NCI-H226 (cell line): Measurements from ENCODE around the gene PCDHGA8.

Source experiments
- DNase-seq: peaks from one replicate; pipeline ENCODE4 v3.0.0-alpha.2; 2015

Gene PCDHGA8

GRCh38 chr5:141434006-141434405 is 41.6 kb downstream of the PCDHGA8 start:
- no peak for DNase-seq

- no peak for DNase-seq
These were observed 44.8 kb downstream of the PCDHGA8 start for GRCh38 chr5:141437221-141437620.

GRCh38 chr5:141439411-141440141 is 47.1 kb downstream of the PCDHGA8 start:
- DNase-seq = no peak

DNA sequence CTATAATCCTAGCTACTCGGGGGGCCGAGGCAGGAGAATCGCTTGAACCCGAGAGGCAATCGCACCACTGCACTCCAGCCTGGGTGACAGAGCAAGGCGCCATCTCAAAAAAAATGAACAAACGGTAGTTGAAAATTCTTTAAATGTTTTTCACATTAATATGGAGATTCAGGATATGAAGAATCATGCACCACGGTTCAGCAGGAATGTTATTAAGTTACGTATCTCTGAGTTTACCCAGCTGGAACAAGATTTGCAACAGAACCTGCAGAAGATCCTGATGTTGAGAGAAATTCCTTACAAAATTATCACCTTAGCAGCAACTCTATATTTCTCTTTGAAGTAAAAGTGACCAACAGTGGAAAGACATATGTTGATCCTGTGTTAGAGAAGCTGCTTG is 47.9 kb downstream of the PCDHGA8 start:
- DNase-seq = no peak

DNA sequence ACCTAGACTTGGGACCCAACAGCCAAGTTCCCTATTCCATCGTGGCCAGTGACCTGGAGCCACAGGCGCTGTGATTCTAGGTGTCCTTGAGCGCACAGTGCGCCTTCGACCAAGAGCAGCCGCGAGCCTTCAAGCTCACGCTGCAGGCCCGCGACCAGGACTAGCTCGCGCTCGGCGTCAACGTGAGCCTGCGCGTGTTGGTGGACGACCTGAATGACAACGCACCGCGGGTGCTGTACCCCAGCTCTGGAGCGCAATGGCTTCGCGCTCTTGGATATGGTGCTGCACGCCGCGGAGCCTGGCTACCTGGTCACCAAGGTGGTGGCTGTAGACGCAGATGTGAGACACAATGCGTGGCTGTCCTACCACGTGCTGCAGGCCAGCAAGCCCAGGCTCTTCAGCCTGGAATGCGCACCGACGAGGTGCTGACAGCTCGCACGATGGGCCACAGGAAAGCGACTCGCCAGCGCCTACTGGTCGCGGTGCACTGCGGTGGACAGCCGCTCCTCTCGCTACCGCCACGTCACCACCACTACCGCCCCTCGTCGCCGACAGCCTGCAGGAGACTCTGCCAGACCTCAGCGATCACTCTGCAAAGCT is 49.2 kb downstream of the PCDHGA8 start:
- no peak for DNase-seq
